ENCODE data around the gene FDXACB1.
A peak's percentile ranks its signal among the peaks of the same experiment; 100 is the strongest.

The FDXACB1 gene

DNA sequence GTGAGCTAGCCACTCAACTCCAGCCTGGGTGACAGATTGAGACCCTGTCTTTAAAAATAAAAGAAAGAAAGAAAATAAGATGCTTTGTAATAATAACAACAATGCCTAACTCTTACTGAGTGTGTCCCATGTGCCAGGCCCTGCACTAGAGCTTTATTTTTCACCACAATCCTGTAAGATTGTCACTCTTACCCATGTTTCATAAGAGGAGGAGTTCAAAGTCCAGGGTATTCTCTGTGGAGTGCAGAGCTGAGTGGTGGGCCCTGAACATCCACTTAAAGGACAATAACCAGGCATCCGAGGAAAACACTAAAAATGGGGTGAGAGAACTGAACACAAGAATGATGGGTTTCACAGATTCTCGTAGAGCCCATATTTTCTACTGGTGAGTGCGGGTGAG is 38.8 kb upstream of the FDXACB1 start:
- Histone ChIP-seq H3K9me3 (ENCODE audit: control insufficient read depth, low read length) (no peaks in the 10 kb centered on the region), H3K36me3 (ENCODE audit: control insufficient read depth, insufficient read depth, low read length, severe bottlenecking) (no peaks in the 10 kb centered on the region), H3K27me3 (replicated peaks; ENCODE audit: control insufficient read depth, insufficient read depth, low read length) (no peaks in the 10 kb centered on the region), H3K9ac (ENCODE audit: low read length) (no peak overlapping the region), H3K4me3 (ENCODE audit: low read length) (no peak overlapping the region), H3K4me1 (ENCODE audit: control insufficient read depth, insufficient read depth, low read length) (peaks cover 50% of the 10 kb centered on the region)
- no peak for DNase-seq (ENCODE audit: low read depth)

DNA sequence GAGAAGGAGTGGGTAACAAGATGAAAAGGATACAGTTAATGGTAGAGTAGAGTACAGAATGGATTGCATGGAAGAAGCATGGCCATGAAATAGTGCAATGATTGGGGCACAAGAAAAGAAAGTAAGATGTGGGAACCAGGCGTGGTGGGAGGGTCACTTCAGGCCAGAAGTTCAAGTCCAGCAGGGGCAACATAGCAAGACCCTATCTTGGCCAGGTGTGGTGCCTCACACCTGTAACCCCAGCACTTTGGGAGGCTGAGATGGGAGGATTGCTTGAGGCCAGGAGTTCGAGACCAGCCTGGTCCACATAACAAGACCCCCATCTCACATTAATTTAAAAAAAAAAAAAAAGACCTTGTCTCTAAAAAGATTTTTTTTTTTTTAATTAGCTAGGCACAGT is 38.3 kb upstream of the FDXACB1 start:
- H3K9me3 ChIP-seq (ENCODE audit: control insufficient read depth, low read length) = no peaks in the 10 kb centered on the region
- no peak for DNase-seq (ENCODE audit: low read depth)

DNA sequence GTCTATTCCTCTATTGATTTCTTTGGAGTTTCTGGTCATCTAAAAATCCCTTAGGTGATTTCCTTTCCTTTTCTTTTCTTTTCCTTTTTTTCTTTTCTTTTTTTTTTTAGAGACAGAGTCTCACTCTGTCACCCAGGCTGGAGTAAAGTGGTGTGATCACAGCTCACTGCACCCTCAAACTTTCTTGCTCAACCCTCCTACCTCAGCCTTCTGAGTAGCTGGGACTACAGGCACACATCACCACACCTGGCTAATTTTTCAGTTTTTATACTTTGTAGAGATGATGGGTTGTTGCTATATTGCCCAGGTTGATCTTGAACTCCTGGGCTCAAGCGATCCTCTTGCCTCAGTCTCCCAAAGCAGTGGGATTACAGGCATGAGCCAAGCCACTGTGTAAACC is 37.8 kb upstream of the FDXACB1 start:
- Histone ChIP-seq H3K4me1 (ENCODE audit: control insufficient read depth, insufficient read depth, low read length) (peaks cover 44% of the 10 kb centered on the region), H3K36me3 (ENCODE audit: control insufficient read depth, insufficient read depth, low read length, severe bottlenecking) (no peaks in the 10 kb centered on the region), H3K9me3 (ENCODE audit: control insufficient read depth, low read length) (no peaks in the 10 kb centered on the region), H3K4me3 (ENCODE audit: low read length) (no peak overlapping the region), H3K27me3 (replicated peaks; ENCODE audit: control insufficient read depth, insufficient read depth, low read length) (no peaks in the 10 kb centered on the region), H3K9ac (ENCODE audit: low read length) (no peak overlapping the region)
- DNase-seq (ENCODE audit: low read depth) = no peak

More for the DNA sequence above, 38.3 kb upstream of the FDXACB1 start:
- Histone ChIP-seq H3K4me1 (ENCODE audit: control insufficient read depth, insufficient read depth, low read length) (peaks cover 46% of the 10 kb centered on the region), H3K4me3 (ENCODE audit: low read length) (no peak overlapping the region), H3K36me3 (ENCODE audit: control insufficient read depth, insufficient read depth, low read length, severe bottlenecking) (no peaks in the 10 kb centered on the region), H3K9ac (ENCODE audit: low read length) (no peak overlapping the region), H3K27me3 (replicated peaks; ENCODE audit: control insufficient read depth, insufficient read depth, low read length) (no peaks in the 10 kb centered on the region)

DNA sequence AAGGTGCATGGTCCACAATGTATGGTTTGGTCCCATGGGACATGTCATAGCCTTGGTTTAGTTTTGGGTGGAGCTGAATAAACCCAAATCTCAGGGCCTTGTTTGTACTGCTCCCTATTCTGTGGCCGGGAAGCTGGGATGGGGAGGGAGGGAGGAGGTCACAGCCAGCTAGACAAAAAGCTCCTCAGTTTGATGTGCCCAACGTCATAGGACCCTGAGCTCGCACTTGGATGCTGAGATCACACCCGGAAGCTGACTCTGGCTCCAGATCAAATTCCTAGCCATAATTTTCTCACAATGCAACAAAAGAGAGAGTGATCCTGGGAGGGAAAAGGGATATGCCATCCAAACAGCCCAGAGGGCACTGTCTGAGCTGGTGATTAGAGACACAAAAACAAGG is 35.0 kb upstream of the FDXACB1 start:
- Histone ChIP-seq H3K9me3 (ENCODE audit: control insufficient read depth, low read length) (no peaks in the 10 kb centered on the region), H3K4me1 (ENCODE audit: control insufficient read depth, insufficient read depth, low read length) (peaks cover 59% of the 10 kb centered on the region), H3K4me3 (ENCODE audit: low read length) (peak overlapping the region; percentile 84), H3K9ac (ENCODE audit: low read length) (peak overlapping the region; percentile 99), H3K27me3 (replicated peaks; ENCODE audit: control insufficient read depth, insufficient read depth, low read length) (no peaks in the 10 kb centered on the region), H3K36me3 (ENCODE audit: control insufficient read depth, insufficient read depth, low read length, severe bottlenecking) (peaks cover 9% of the 10 kb centered on the region)
- peak; percentile 58 for DNase-seq (ENCODE audit: low read depth)

DNA sequence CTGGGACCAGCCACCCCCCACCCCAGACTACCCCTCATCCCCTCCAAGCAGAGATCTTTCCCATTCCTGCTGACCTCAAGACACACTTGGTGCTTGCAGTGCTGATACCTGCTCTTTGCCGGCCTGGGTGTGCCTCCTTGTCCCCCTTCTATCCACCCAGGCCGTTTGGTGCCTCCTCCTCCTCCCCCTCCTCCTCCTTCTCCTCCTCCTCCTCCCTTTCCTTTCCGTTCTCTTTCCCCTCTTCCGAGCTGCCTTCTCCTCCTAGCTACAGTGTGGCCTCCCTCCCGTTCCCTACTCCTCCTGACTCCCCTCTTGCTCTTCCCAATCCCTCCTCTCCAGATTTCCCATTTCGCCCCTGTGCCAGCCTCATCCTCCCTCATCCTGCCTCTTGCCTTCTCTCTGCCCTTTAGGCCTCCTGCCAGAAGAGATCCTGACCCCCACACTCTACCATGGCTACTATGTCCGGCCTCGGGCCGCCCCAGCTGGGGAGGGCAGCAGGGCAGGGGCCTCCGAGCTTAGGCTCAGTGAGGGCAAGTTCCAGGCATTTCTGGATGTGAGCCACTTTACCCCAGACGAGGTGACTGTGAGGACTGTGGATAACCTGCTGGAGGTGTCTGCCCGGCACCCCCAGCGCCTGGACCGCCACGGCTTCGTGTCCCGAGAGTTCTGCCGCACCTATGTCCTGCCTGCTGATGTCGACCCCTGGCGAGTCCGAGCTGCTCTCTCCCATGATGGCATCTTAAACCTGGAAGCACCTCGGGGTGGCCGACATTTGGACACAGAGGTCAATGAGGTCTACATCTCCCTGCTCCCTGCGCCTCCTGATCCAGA is 34.3 kb upstream of the FDXACB1 start:
- peak overlapping the region; percentile 84 for H3K4me3 ChIP-seq (ENCODE audit: low read length)
- H3K27me3 ChIP-seq (replicated peaks; ENCODE audit: control insufficient read depth, insufficient read depth, low read length) = no peaks in the 10 kb centered on the region
- peaks cover 58% of the 10 kb centered on the region for H3K4me1 ChIP-seq (ENCODE audit: control insufficient read depth, insufficient read depth, low read length)
- no peaks in the 10 kb centered on the region for H3K9me3 ChIP-seq (ENCODE audit: control insufficient read depth, low read length)
- peak overlapping the region; percentile 99 for H3K9ac ChIP-seq (ENCODE audit: low read length)
- DNase-seq (ENCODE audit: low read depth) = no peak
- H3K36me3 ChIP-seq (ENCODE audit: control insufficient read depth, insufficient read depth, low read length, severe bottlenecking) = peaks cover 17% of the 10 kb centered on the region

DNA sequence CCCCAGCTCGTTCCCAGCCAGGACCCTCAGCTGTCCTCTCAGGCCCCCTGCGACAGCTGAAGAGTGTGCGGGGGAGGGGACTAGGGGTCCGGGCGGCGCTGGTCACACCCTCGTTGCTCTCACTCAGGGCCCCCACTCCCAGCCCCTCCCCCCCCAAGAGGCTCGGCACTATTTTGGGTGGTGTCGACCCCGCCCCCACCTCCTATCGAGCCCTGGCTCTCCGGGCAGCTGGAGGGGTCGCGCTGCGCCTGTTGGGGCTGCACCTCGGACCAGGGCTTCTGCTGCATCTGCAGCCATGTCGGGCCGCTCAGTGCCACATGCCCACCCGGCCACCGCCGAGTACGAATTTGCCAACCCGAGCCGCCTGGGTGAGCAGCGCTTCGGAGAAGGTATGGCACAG is 33.6 kb upstream of the FDXACB1 start, which contains the start of gene HSPB2:
TSS of gene HSPB2 (plus strand) at position 200 of the 400 bp plus-strand sequence. CDS start at position 296, 96 bp downstream.
- H3K4me3 ChIP-seq (ENCODE audit: low read length) = peak within 1 kb of the TSS; percentile 84
- H3K36me3 ChIP-seq (ENCODE audit: control insufficient read depth, insufficient read depth, low read length, severe bottlenecking) = peaks cover 21% of the 10 kb centered on the region
- H3K27me3 ChIP-seq (replicated peaks; ENCODE audit: control insufficient read depth, insufficient read depth, low read length) = no peaks in the 10 kb centered on the region
- no peaks in the 10 kb centered on the region for H3K9me3 ChIP-seq (ENCODE audit: control insufficient read depth, low read length)
- DNase-seq (ENCODE audit: low read depth) = no peak
- peaks cover 65% of the 10 kb centered on the region for H3K4me1 ChIP-seq (ENCODE audit: control insufficient read depth, insufficient read depth, low read length)
- peak within 1 kb of the TSS; percentile 99 for H3K9ac ChIP-seq (ENCODE audit: low read length)

DNA sequence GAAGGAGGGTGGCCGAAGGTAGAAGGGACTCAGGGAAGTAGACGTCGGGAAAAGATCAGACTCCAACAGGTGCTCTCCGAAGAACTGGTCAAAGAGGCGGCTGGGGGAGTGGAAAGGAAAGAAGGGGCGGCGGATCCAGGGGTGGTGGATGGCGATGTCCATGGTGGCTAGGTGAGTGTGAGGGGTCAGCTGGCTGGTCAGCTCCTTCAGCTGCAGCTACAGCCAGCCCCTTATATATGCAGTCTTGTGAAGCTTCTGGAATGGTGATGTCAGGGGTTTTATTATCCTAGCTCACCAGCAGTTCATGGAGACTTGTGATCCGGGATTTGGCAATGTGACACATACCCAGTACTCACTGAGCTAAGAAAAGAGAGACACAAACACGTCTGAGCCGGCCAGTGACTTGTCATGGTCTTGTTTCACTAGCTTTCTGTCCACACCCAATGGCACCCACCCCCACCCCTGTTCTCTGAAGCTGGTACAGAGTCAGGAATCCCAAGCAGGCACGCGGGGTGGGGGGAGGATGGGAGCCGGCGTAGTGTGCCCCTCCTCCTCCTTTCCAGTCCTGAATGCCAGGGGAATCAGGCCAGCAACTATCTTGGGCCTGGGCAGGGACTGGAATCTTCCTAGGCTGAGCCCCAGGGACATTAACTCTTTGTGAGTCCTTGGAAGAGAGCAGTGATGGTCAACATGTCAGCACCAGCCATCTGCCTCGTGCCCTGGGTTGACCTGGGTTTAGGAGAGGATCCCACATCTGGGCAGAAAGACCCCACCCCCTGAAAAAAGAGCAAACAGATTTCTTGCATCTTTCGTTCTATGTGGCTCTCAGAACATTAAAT is 32.8 kb upstream of the FDXACB1 start, which contains the start of gene CRYAB:
TSS of gene CRYAB (minus strand) at position 208 of the 839 bp plus-strand sequence. CDS start at position 162, 46 bp downstream.
- Histone ChIP-seq H3K9me3 (ENCODE audit: control insufficient read depth, low read length) (no peaks in the 10 kb centered on the region), H3K9ac (ENCODE audit: low read length) (peak within 1 kb of the TSS; percentile 99), H3K4me3 (ENCODE audit: low read length) (peak within 1 kb of the TSS; percentile 84), H3K27me3 (replicated peaks; ENCODE audit: control insufficient read depth, insufficient read depth, low read length) (no peaks in the 10 kb centered on the region), H3K36me3 (ENCODE audit: control insufficient read depth, insufficient read depth, low read length, severe bottlenecking) (peaks cover 21% of the 10 kb centered on the region), H3K4me1 (ENCODE audit: control insufficient read depth, insufficient read depth, low read length) (peaks cover 69% of the 10 kb centered on the region)
- DNase-seq (ENCODE audit: low read depth) = peak; percentile 90

DNA sequence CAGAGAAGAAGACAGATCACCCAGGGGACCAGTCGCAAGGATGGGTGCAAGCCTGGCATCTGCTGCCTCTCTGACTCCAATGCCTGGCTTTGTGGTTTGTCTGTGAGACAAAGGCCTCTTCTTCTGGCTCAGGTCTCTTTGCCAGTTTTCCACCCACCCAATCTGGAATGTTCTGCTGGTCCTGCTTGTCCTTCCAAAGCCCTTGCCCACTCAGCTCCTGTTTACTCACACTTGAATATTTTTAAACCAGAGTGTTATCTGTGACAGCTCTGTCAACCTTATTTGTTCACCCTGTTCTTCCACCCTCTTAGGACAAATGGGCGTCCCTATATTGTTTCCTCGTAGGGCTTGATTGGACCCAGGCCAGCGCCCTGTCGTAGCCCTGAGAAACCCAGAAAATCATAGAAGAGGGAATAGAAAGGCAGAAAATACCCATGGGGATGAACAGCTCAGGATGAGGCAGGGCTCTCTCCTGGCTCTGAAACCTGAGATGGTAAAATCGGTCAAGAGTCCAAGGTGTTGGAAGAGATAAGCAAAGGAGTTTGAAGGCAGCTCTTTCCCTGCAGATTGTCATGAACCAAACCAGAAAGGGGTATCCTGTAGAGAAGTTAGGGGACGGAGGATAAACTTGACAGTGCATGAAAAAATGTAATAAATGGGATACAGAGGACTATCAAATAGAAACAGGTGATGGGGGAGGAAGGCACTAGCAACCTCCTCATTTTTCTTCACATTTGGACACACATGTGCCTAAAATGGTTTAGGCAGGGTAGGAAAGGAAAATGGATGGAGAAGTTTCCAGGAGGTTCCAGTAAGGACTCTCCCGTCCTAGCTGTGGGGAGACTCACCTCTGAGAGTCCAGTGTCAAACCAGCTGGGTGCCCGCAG is 32.0 kb upstream of the FDXACB1 start:
- peak overlapping the region; percentile 84 for H3K4me3 ChIP-seq (ENCODE audit: low read length)
- peak; percentile 44 for DNase-seq (ENCODE audit: low read depth)
- peak overlapping the region; percentile 99 for H3K9ac ChIP-seq (ENCODE audit: low read length)
- H3K9me3 ChIP-seq (ENCODE audit: control insufficient read depth, low read length) = no peaks in the 10 kb centered on the region
- peaks cover 21% of the 10 kb centered on the region for H3K36me3 ChIP-seq (ENCODE audit: control insufficient read depth, insufficient read depth, low read length, severe bottlenecking)
- H3K27me3 ChIP-seq (replicated peaks; ENCODE audit: control insufficient read depth, insufficient read depth, low read length) = no peaks in the 10 kb centered on the region
- H3K4me1 ChIP-seq (ENCODE audit: control insufficient read depth, insufficient read depth, low read length) = peaks cover 68% of the 10 kb centered on the region

DNA sequence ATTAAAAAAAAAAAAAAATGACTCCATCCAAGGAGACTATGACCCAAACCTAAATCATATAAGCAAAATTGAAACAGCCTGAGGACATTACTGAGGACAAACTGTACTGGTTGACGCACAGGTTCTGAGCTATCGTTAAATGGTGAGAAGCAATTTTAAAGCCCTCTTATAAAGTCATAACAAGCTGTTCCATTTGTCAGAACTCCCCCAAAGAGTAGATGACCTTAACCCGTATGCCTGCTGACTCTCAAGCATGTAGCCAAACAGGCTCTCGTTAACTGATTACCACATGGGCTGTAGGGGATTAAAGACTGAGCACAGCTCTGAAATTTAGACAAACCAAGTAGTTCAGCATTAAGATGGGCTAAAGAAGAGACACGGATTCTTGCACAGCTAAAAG is 30.4 kb upstream of the FDXACB1 start:
- H3K4me1 ChIP-seq (ENCODE audit: control insufficient read depth, insufficient read depth, low read length) = peaks cover 58% of the 10 kb centered on the region
- peak overlapping the region; percentile 99 for H3K9ac ChIP-seq (ENCODE audit: low read length)
- H3K36me3 ChIP-seq (ENCODE audit: control insufficient read depth, insufficient read depth, low read length, severe bottlenecking) = peaks cover 21% of the 10 kb centered on the region
- no peaks in the 10 kb centered on the region for H3K27me3 ChIP-seq (replicated peaks; ENCODE audit: control insufficient read depth, insufficient read depth, low read length)
- no peaks in the 10 kb centered on the region for H3K9me3 ChIP-seq (ENCODE audit: control insufficient read depth, low read length)
- DNase-seq (ENCODE audit: low read depth) = no peak
- peak overlapping the region; percentile 84 for H3K4me3 ChIP-seq (ENCODE audit: low read length)

DNA sequence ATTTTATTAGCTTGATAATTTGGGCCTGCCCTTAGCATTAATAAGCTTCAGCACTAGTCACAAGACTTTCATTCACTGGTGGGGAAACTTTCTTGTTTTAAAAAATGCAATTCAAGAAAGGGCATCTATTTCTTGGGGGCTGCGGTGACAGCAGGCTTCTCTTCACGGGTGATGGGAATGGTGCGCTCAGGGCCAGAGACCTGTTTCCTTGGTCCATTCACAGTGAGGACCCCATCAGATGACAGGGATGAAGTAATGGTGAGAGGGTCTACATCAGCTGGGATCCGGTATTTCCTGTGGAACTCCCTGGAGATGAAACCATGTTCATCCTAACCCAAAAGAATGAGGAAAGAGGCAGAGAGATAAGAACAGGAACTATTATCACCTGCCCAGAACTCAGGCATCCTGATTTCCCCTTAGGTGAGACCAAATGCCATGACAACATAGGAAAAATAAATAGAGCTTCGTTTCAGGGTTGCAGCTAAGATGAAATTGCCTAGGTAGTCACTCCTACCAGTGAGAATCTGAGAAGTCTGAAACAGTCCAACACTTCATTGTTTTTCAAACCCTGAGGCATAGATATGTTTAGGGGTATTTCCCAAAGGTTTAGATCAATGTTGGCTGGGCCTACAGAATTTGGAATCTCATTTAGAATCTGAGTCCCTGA is 29.8 kb upstream of the FDXACB1 start:
- H3K36me3 ChIP-seq (ENCODE audit: control insufficient read depth, insufficient read depth, low read length, severe bottlenecking) = peaks cover 21% of the 10 kb centered on the region
- DNase-seq (ENCODE audit: low read depth) = no peak
- H3K4me1 ChIP-seq (ENCODE audit: control insufficient read depth, insufficient read depth, low read length) = peaks cover 54% of the 10 kb centered on the region
- peak overlapping the region; percentile 84 for H3K4me3 ChIP-seq (ENCODE audit: low read length)
- no peaks in the 10 kb centered on the region for H3K27me3 ChIP-seq (replicated peaks; ENCODE audit: control insufficient read depth, insufficient read depth, low read length)
- H3K9ac ChIP-seq (ENCODE audit: low read length) = peak overlapping the region; percentile 99
- no peaks in the 10 kb centered on the region for H3K9me3 ChIP-seq (ENCODE audit: control insufficient read depth, low read length)

Data from adipocyte (in vitro differentiated cells).